AG04449 (cell line): Measurements from ENCODE around the gene ANKRD45.
"Not testable (repeated sequence)": the region's sequence is repeated elsewhere in the genome, so short reads cannot be mapped to it uniquely, and the experiment has no call there.

Experiments
- CTCF ChIA-PET: fragments of 350-600 bp; formaldehyde crosslinking; extraction: SDS; loops from one replicate; lab custom pipeline; 2021; ENCODE audit warnings: antibody characterized with exemption; lab: Yijun Ruan, JAX
- POLR2A ChIA-PET: fragments of 400-600, 350-600 bp; formaldehyde crosslinking; extraction: SDS; loops from one replicate; lab custom pipeline; 2020; ENCODE audit warnings: antibody characterized with exemption, inconsistent platforms; lab: Yijun Ruan, JAX
- DNase-seq: peaks from one replicate; pipeline ENCODE4 v3.0.0-alpha.2; 2010; ENCODE audit warnings: low read depth, low spot score
- H3K4me3 ChIP-seq: 2 replicates; pipeline ENCODE4 v1.5.1; 2011; ENCODE audit warnings: low read depth, mild to moderate bottlenecking, control low read depth, low read length
- TF ChIP-seq, protein P1 (sequence below): IDR thresholded peaks from one replicate; pipeline ENCODE4 v1.5.1; 2011; ENCODE audit warnings: mild to moderate bottlenecking, moderate library complexity, low read length, control low read depth, inconsistent platforms; ENCODE audit not compliant: insufficient read depth; ENCODE audit errors: missing control alignments

Gene ANKRD45

GRCh38 chr1:173646656-173647055 lies 23.0 kb downstream of the ANKRD45 start:
- POLR2A ChIA-PET = no interaction called here
- TF ChIP-seq, protein P1, sequence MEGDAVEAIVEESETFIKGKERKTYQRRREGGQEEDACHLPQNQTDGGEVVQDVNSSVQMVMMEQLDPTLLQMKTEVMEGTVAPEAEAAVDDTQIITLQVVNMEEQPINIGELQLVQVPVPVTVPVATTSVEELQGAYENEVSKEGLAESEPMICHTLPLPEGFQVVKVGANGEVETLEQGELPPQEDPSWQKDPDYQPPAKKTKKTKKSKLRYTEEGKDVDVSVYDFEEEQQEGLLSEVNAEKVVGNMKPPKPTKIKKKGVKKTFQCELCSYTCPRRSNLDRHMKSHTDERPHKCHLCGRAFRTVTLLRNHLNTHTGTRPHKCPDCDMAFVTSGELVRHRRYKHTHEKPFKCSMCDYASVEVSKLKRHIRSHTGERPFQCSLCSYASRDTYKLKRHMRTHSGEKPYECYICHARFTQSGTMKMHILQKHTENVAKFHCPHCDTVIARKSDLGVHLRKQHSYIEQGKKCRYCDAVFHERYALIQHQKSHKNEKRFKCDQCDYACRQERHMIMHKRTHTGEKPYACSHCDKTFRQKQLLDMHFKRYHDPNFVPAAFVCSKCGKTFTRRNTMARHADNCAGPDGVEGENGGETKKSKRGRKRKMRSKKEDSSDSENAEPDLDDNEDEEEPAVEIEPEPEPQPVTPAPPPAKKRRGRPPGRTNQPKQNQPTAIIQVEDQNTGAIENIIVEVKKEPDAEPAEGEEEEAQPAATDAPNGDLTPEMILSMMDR = no peak
- no peak overlapping the region for H3K4me3 ChIP-seq
- DNase-seq = no peak
- CTCF ChIA-PET = no interaction called here

- POLR2A ChIA-PET, DNase-seq, H3K4me3 ChIP-seq, CTCF ChIA-PET: not testable (repeated sequence)
These were observed 27.1 kb downstream of the ANKRD45 start for GRCh38 chr1:173642450-173643139.

GRCh38 chr1:173639102-173639501 lies 30.5 kb downstream of the ANKRD45 start:
- POLR2A ChIA-PET = no interaction called here
- CTCF ChIA-PET = no interaction called here
- TF ChIP-seq, protein P1 = no peak
- no peak overlapping the region for H3K4me3 ChIP-seq
- no peak for DNase-seq

DNA sequence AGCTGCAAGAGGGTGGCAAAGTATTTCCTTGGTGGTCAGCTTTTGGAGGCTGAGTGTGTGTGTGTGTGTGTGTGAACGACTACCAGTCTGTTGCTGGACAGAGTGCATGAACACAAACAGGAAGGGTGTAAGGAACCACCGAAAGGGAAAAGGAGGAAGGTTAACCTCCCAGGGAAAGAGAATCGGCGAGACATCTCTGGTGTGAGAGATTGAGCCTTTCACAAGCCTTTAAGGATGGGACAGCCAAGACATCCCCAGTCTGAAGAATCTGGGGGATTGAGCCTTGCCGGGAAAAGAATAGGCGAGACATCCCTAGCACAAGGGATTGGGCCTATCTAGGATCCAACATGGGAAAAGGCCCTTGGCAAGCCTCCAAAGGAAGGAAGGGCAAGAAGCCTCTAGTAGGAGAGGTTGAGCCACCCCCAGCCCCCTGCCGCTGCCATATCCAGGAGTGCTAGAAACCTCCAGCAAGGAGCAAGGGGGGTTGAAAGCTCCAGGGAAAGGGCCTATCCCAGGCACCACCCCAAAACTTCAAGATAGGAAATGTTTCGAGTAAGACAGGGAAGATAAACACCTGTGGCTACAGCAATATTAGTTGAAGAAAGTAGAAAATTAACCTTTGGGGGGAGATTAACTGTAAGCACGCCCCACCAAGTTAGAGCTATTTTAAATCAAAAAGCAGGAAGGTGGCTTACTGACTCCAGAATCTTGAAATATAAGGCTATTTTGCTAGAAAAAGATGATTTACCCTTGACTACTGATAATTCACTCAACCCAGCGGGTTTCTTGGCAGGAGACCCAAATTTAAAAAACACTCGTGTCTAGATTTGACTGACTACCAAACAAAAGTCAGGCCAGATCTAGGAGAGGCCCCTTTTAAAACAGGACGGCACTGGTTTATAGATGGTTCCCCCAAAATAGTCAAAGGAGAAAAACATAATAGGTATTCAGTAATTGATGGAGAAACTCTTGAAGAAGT lies 31.3 kb downstream of the ANKRD45 start:
- TF ChIP-seq, protein P1 = no peak
- ChIA-PET POLR2A (no interaction called here), CTCF (no interaction called here)
- no peak for DNase-seq
- H3K4me3 ChIP-seq = no peak overlapping the region

DNA sequence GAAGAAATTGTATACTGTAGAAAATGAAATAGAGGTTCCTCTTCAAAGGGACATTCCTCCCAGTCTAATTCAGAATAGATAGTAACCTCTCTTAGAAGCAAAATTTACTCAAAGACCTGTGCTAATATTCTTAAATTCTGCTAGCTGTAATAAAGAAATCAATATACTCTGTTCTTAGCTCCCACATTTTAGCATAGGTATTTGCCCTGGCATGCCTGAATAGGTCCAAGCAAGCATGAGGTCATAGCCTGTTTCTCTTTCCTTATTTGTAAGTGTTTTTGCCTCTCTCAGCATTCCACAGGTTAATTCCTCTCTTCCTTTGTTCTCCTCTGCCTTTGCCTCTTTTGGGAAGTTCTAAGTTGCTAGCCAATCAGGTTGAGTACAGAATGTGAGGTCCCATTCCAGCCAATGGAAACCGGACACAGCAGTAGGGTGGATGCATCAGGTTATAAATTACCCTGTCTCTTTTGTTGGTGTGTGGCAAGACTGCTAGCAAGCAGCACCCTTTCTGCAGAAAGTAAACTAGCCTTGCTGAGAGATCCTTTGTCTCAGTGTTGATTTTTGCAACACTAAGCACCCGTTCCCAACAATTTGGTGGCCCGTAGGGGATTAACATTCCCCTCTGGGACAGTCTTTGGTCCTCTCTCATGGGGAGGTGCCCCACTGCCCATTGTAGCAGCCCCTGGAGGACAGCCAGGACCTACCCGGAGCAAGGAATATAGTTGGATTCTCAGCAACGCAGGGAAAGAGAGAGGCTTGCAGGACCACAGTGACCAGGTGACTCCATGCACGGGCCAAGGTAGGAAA lies 32.2 kb downstream of the ANKRD45 start:
- POLR2A ChIA-PET, CTCF ChIA-PET, H3K4me3 ChIP-seq, DNase-seq: not testable (repeated sequence)

DNA sequence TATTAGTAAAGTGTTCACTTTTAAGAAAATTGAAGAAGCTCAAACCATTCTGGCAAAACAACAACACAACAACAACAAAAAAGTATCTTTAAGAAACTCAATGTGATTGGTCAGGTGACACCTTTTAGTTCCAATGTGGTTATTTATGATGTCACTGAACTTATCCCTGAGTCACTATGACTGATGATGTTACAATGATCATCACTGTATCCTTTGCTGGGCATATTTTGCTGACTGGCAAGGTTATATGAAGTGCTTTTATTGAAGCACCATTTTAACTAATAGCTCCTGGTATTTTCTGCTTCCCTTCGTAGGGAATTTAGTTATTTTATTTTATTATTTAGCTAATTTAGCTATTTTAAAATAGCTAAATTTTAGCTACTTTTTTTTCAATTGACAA lies 34.5 kb downstream of the ANKRD45 start, which contains the start of gene TEX50:
TSS of gene TEX50 (plus strand) at position 223 of the 400 bp plus-strand sequence. CDS start 184 bp downstream, outside the sequence.
- CTCF ChIA-PET = no interaction called here

More for the DNA sequence above, 34.5 kb downstream of the ANKRD45 start, which contains the start of gene TEX50:
- POLR2A ChIA-PET = no interaction called here
- DNase-seq = no peak
- TF ChIP-seq, protein P1 = no peak
- no peak within 1 kb of the TSS for H3K4me3 ChIP-seq
